Measurements from ENCODE around the gene TBC1D5.

DNA sequence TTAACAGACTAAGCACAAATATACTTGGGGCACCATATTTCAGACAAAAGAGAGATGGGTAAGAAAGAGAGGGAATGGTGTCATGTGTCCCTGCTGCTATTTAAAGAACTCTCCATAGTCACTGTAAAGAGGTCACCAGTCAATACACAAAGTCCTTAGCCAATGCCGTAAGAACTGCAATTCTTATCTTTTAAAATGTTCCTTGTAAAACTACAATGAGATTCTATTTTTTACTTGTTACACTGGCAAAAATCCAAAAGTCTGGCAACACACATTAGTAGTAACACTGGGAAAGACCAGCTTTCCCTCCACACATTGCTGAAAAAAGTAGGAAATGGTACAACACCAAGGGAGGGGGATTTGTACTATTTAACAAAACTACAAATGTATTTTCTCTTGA is 189.4 kb downstream of the TBC1D5 start:
- TF ChIP-seq CTCF (IDR thresholded peaks at IDR 0.05; ENCODE audit: low read depth, low read length, poor library complexity, severe bottlenecking) (no peak), EZH2phosphoT487 (IDR thresholded peaks at IDR 0.05; ENCODE audit: borderline replicate concordance, low read length) (no peak)
